Astrocyte (in vitro differentiated cells and primary cell): ENCODE measurements around the gene RAB17.

Experiments used
- CTCF ChIP-seq: IDR thresholded peaks from 2 replicates; pipeline ENCODE4 v1.5.1; 2011; ENCODE audit warnings: low read depth, mild to moderate bottlenecking, inconsistent platforms, low read length, moderate library complexity; ENCODE audit not compliant: insufficient read depth
- EZH2 ChIP-seq: IDR thresholded peaks from 2 replicates; pipeline ENCODE4 v1.6.1; 2012; ENCODE audit warnings: mild to moderate bottlenecking, low read length, inconsistent platforms; ENCODE audit not compliant: insufficient read depth

- TF ChIP-seq CTCF (no peak), EZH2 (no peak)
These were observed 23.9 kb downstream of the RAB17 start, which contains the start of gene PRLH for GRCh38 chr2:237566401-237567235.
